Measurements from ENCODE around the gene KLF16.
A peak's percentile ranks its signal among the peaks of the same experiment; 100 is the strongest.
"Not testable (repeated sequence)": the region's sequence is repeated elsewhere in the genome, so short reads cannot be mapped to it uniquely, and the experiment has no call there.

The KLF16 gene

GRCh38 chr19:1863328-1863637 lies at the start of gene KLF16:
TSS of gene KLF16 (minus strand) at chr19:1863579. CDS start at chr19:1863497, 82 bp downstream.
- DNase-seq: no peak

GRCh38 chr19:1912760-1913505 lies 49.6 kb upstream of the KLF16 start:
- DNase-seq: no peak

DNA sequence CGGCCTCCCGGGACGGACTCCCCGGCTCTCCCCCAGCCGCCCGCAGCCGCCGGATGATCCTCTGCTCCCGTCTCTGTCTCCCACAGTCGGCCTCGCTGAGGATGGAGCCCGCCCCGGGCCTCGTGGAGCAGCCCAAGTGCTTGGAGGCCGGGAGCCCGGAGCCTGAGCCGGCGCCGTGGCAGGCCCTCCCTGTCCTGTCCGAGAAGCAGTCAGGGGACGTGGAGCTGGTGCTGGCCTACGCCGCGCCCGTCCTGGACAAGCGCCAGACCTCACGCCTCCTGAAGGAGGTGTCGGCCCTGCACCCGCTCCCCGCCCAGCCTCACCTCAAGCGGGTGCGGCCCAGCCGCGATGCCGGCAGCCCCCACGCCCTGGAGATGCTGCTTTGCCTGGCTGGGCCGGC lies 48.6 kb upstream of the KLF16 start:
- DNase-seq: peak in 1 of 51 donors; percentile 3

- DNase-seq: no peak
Measured at GRCh38 chr19:1911098-1911497, 47.7 kb upstream of the KLF16 start.

- DNase-seq: peak in 15 of 51 donors; percentile 8 to 47 (median 24)
Measured at GRCh38 chr19:1910177-1910576, 46.8 kb upstream of the KLF16 start.

- DNase-seq: peak in 3 of 51 donors; percentile 6 to 38 (median 21)
Measured at GRCh38 chr19:1909761-1910080, 46.3 kb upstream of the KLF16 start.

- DNase-seq: peak in 5 of 51 donors; percentile 34 to 67 (median 55)
Measured at GRCh38 chr19:1908364-1908678, 44.9 kb upstream of the KLF16 start.

- DNase-seq: peak in 31 of 51 donors; percentile 14 to 67 (median 38)
Measured at GRCh38 chr19:1907563-1908363, 44.4 kb upstream of the KLF16 start.

GRCh38 chr19:1906985-1907562 lies 43.7 kb upstream of the KLF16 start:
- no peak for DNase-seq

GRCh38 chr19:1905863-1906375 lies 42.5 kb upstream of the KLF16 start:
- DNase-seq: no peak

- DNase-seq: peak; percentile 72 to 99 (median 97)
Measured at GRCh38 chr19:1905110-1905862, 41.9 kb upstream of the KLF16 start, which contains the start of the genes ADAT3 and SCAMP4. TSS of gene ADAT3 (plus strand) at chr19:1905399. CDS start at chr19:1912048, 6,649 bp downstream. TSS of gene SCAMP4 (plus strand) at chr19:1905399. CDS start at chr19:1915020, 9,621 bp downstream.

- DNase-seq: no peak
Measured at GRCh38 chr19:1904860-1905109, 41.4 kb upstream of the KLF16 start.

- no peak for DNase-seq
Measured at GRCh38 chr19:1902923-1903322, 39.5 kb upstream of the KLF16 start.

DNA sequence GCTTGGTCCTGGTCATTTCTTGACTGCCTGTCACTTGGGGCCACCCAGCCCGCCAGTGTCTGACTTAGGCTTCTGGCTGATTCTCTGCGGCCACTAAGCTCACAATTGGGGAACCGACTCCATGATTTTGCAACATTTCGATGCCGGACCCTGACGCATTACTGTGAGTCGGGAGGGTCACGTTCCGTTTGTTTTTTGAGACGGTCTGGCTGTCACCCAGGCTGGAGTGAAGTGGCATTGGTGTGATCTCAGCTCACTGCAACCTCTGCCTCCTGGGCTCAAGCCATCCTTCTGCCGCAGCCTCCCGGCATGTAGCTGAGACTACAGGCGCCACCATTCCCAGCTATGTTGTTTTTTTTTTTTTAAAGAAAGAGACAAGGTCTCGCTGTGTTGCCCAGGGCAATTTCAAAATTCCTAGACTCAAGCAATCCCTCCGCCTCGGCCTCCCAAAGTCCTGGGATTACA lies 38.6 kb upstream of the KLF16 start:
- DNase-seq: peak in 11 of 51 donors; percentile 10 to 35 (median 18)

DNA sequence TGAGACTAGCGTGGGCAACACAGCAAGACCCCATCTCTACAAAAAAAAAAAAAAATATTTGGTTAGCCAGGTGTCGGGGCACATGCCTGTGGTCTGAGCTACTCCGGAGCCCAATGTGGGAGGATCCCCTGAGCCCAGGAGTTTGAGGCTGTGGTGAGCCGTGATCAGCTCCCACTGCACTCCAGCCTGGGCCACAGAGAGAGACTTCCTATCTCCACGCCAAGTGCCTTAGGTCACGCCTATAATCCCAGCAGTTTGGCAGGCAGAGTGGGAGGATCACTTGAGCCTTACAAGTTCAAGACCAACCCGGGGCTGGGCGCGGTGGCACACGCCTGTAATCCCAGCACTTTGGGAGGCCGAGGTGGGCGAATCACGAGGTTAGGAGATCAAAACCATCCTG lies 33.1 kb upstream of the KLF16 start:
- DNase-seq: no peak

DNA sequence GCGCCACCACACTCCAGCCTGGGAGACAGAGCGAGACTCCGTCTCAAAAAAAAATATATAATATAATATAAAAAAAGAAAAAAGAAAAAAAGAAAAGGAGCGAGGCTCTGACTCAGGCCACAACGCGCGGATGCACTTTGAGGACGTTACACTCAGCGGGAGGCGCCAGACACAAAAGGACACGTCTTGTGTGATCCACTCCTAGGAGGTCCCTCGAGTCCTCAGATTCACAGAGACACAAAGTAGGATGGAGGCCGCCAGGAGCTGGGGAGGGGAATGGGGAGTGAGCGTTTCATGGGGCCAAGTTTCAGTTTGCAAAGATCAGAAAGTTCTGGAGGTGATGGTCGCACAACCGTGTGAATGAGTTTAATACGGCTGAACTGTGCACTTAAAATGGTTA lies 30.4 kb upstream of the KLF16 start:
- no peak for DNase-seq

GRCh38 chr19:1889907-1890306 lies 26.5 kb upstream of the KLF16 start:
- DNase-seq: no peak

DNA sequence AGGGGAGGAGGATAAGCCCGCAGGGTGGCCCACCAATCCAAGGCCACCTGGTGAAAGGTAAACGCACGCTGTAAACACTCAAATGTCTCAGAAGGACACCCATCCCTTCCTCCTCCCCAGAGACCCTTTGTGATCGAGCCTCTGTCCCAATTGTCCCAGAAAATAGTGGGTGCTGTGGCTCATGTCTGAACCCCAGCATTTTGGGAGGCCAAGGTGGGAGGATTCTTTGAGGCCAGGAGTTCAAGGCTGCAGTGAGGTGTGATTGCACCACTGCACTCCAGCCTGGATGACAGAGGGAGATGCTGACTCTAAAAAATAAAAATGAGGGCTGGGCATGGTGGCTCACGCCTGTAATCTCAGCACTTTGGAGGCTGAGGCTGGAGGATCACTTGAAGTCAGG lies 25.0 kb upstream of the KLF16 start:
- no peak for DNase-seq

GRCh38 chr19:1886360-1886759 lies 23.0 kb upstream of the KLF16 start:
- not testable (repeated sequence) for DNase-seq

DNA sequence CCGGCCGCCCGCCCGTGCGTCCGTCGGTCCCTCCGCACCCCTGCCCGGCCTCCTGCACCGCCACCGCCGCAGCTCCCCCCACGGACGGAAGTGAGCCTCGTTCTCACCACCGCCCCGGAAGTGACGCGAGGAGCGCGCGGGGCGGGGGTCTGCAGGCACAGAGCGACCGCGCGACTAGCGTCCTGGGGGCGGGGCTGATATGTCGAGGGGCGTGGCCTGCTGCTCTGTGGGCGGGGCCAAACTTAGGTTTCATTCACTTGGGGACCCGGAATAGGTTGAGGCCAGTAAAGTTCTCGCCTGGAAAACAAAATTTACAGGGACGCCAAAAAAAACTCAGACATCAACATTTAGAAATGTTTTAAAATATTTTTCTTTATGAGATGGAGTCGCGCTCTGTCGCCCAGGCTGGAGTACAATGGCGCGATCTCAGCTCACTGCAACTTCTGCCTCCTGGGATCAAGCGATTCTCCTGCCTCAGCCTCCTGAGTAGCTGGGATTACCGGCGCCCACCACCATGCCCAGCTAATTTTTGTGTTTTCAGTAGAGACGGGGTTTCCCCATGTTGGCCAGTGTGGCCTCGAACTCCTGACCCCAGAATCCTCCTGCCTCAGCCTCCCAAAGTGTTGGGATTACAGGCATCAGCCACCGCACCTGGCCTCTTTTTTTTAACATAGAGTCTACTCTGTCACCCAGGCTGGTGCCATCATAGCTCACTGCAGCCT lies 22.2 kb upstream of the KLF16 start, which contains the start of gene ABHD17A:
Gene ABHD17A (minus strand): TSS at position 99 of the 722 bp plus-strand sequence. CDS start 3,930 bp downstream, outside the sequence.
- DNase-seq: peak; percentile 28 to 95 (median 89)

All from hypothalamus (tissue), 51 donors.